ENCODE measurements around the gene SLC16A5.
A peak's percentile ranks its signal among the peaks of the same experiment; 100 is the strongest.
"Not testable (repeated sequence)": the region's sequence is repeated elsewhere in the genome, so short reads cannot be mapped to it uniquely, and the experiment has no call there.

The SLC16A5 gene

GRCh38 chr17:75124041-75124818 lies 36.5 kb downstream of the SLC16A5 start:
- peaks cover 23 to 51% of the 10 kb centered on the region in 2 donors for H3K4me1 ChIP-seq (ENCODE audit: control insufficient read depth in 2 of 2, insufficient read depth in 2 of 2, low read length in 2 of 2)
- no peaks in the 10 kb centered on the region for H3K9me3 ChIP-seq (ENCODE audit: control insufficient read depth in 2 of 2, low read length in 2 of 2)
- no peaks in the 10 kb centered on the region for H3K27me3 ChIP-seq (ENCODE audit: control insufficient read depth in 2 of 2, insufficient read depth in 2 of 2, low read length in 2 of 2)
- H3K9ac ChIP-seq (ENCODE audit: low read depth in 1 of 2, low read length in 2 of 2), result peak overlapping the region; percentile 54 to 71
- peak overlapping the region; percentile 94 for H3K27ac ChIP-seq (ENCODE audit: low read depth in 2 of 2, low read length in 2 of 2)
- peak overlapping the region in 1 of 2 donors; percentile 31 for H3K4me3 ChIP-seq (ENCODE audit: low read length in 2 of 2)
- H3K36me3 ChIP-seq (ENCODE audit: control insufficient read depth in 2 of 2, insufficient read depth in 2 of 2, low read length in 2 of 2), result peaks cover 9 to 12% of the 10 kb centered on the region in 2 donors

GRCh38 chr17:75124819-75125162 lies 37.0 kb downstream of the SLC16A5 start:
- peak overlapping the region; percentile 54 to 71 for H3K9ac ChIP-seq (ENCODE audit: low read depth in 1 of 2, low read length in 2 of 2)
- no peaks in the 10 kb centered on the region for H3K27me3 ChIP-seq (ENCODE audit: control insufficient read depth in 2 of 2, insufficient read depth in 2 of 2, low read length in 2 of 2)
- H3K4me3 ChIP-seq (ENCODE audit: low read length in 2 of 2), result peak overlapping the region; percentile 7 to 31
- peaks cover 15 to 17% of the 10 kb centered on the region in 2 donors for H3K36me3 ChIP-seq (ENCODE audit: control insufficient read depth in 2 of 2, insufficient read depth in 2 of 2, low read length in 2 of 2)
- H3K4me1 ChIP-seq (ENCODE audit: control insufficient read depth in 2 of 2, insufficient read depth in 2 of 2, low read length in 2 of 2), result peaks cover 24 to 55% of the 10 kb centered on the region in 2 donors
- H3K9me3 ChIP-seq (ENCODE audit: control insufficient read depth in 2 of 2, low read length in 2 of 2), result no peaks in the 10 kb centered on the region
- H3K27ac ChIP-seq (ENCODE audit: low read depth in 2 of 2, low read length in 2 of 2), result peak overlapping the region; percentile 94

DNA sequence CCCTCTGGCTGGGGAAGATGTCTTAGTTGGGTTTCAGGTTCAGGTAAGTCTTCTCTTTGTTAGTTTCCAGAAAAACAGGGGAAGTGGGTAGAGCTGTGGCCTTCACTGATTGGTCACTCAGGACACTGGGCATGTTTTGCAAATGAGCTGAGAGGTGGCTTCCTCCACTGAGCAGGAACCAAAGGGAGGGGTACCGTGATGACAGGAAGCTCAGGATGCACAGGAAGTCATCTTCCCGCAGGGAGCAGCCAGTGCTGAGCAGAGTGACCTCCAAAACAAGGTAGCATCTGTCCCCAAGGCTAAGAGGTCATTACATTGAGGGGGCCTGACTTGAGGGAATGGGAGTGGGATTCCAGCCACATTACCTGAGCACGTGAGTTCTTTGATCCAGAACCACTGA lies 38.2 kb downstream of the SLC16A5 start:
- H3K4me1 ChIP-seq (ENCODE audit: control insufficient read depth in 2 of 2, insufficient read depth in 2 of 2, low read length in 2 of 2), result peaks cover 29 to 55% of the 10 kb centered on the region in 2 donors
- H3K27me3 ChIP-seq (ENCODE audit: control insufficient read depth in 2 of 2, insufficient read depth in 2 of 2, low read length in 2 of 2), result no peaks in the 10 kb centered on the region
- peak overlapping the region; percentile 12 to 26 for H3K9ac ChIP-seq (ENCODE audit: low read depth in 1 of 2, low read length in 2 of 2)
- peak overlapping the region in 1 of 2 donors; percentile 94 for H3K27ac ChIP-seq (ENCODE audit: low read depth in 2 of 2, low read length in 2 of 2)
- H3K4me3 ChIP-seq (ENCODE audit: low read length in 2 of 2), result no peak overlapping the region
- no peaks in the 10 kb centered on the region for H3K9me3 ChIP-seq (ENCODE audit: control insufficient read depth in 2 of 2, low read length in 2 of 2)
- H3K36me3 ChIP-seq (ENCODE audit: control insufficient read depth in 2 of 2, insufficient read depth in 2 of 2, low read length in 2 of 2), result peaks cover 15 to 19% of the 10 kb centered on the region in 2 donors

GRCh38 chr17:75126954-75127353 lies 39.2 kb downstream of the SLC16A5 start:
- H3K4me3 ChIP-seq (ENCODE audit: low read length in 2 of 2), result no peak overlapping the region
- no peaks in the 10 kb centered on the region for H3K9me3 ChIP-seq (ENCODE audit: control insufficient read depth in 2 of 2, low read length in 2 of 2)
- peaks cover 14 to 19% of the 10 kb centered on the region in 2 donors for H3K36me3 ChIP-seq (ENCODE audit: control insufficient read depth in 2 of 2, insufficient read depth in 2 of 2, low read length in 2 of 2)
- peaks cover 32 to 53% of the 10 kb centered on the region in 2 donors for H3K4me1 ChIP-seq (ENCODE audit: control insufficient read depth in 2 of 2, insufficient read depth in 2 of 2, low read length in 2 of 2)
- H3K9ac ChIP-seq (ENCODE audit: low read depth in 1 of 2, low read length in 2 of 2), result no peak overlapping the region
- no peaks in the 10 kb centered on the region for H3K27me3 ChIP-seq (ENCODE audit: control insufficient read depth in 2 of 2, insufficient read depth in 2 of 2, low read length in 2 of 2)
- peak overlapping the region in 1 of 2 donors; percentile 74 for H3K27ac ChIP-seq (ENCODE audit: low read depth in 2 of 2, low read length in 2 of 2)

- H3K27me3 ChIP-seq (ENCODE audit: control insufficient read depth in 2 of 2, insufficient read depth in 2 of 2, low read length in 2 of 2); H3K4me3 ChIP-seq (ENCODE audit: low read length in 2 of 2); H3K9me3 ChIP-seq (ENCODE audit: control insufficient read depth in 2 of 2, low read length in 2 of 2): not testable (repeated sequence)
- Histone ChIP-seq H3K4me1 (ENCODE audit: control insufficient read depth in 2 of 2, insufficient read depth in 2 of 2, low read length in 2 of 2) (peaks cover 32 to 51% of the 10 kb centered on the region in 2 donors), H3K36me3 (ENCODE audit: control insufficient read depth in 2 of 2, insufficient read depth in 2 of 2, low read length in 2 of 2) (peaks cover 14 to 19% of the 10 kb centered on the region in 2 donors), H3K27ac (ENCODE audit: low read depth in 2 of 2, low read length in 2 of 2) (peak overlapping the region; percentile 71 to 74), H3K9ac (ENCODE audit: low read depth in 1 of 2, low read length in 2 of 2) (peak overlapping the region in 1 of 2 donors; percentile 47)
These were observed 40.2 kb downstream of the SLC16A5 start for GRCh38 chr17:75127936-75128335.

GRCh38 chr17:75128694-75129505 lies 41.1 kb downstream of the SLC16A5 start:
- H3K4me3 ChIP-seq (ENCODE audit: low read length in 2 of 2), result no peak overlapping the region
- H3K27me3 ChIP-seq (ENCODE audit: control insufficient read depth in 2 of 2, insufficient read depth in 2 of 2, low read length in 2 of 2), result no peaks in the 10 kb centered on the region
- peak overlapping the region in 1 of 2 donors; percentile 47 for H3K9ac ChIP-seq (ENCODE audit: low read depth in 1 of 2, low read length in 2 of 2)
- H3K27ac ChIP-seq (ENCODE audit: low read depth in 2 of 2, low read length in 2 of 2), result peak overlapping the region; percentile 56 to 70
- peaks cover 28 to 48% of the 10 kb centered on the region in 2 donors for H3K4me1 ChIP-seq (ENCODE audit: control insufficient read depth in 2 of 2, insufficient read depth in 2 of 2, low read length in 2 of 2)
- H3K36me3 ChIP-seq (ENCODE audit: control insufficient read depth in 2 of 2, insufficient read depth in 2 of 2, low read length in 2 of 2), result peaks cover 14 to 19% of the 10 kb centered on the region in 2 donors
- no peaks in the 10 kb centered on the region for H3K9me3 ChIP-seq (ENCODE audit: control insufficient read depth in 2 of 2, low read length in 2 of 2)

GRCh38 chr17:75129576-75129975 lies 41.8 kb downstream of the SLC16A5 start:
- Histone ChIP-seq H3K9me3 (ENCODE audit: control insufficient read depth in 2 of 2, low read length in 2 of 2) (no peaks in the 10 kb centered on the region), H3K36me3 (ENCODE audit: control insufficient read depth in 2 of 2, insufficient read depth in 2 of 2, low read length in 2 of 2) (peaks cover 14 to 19% of the 10 kb centered on the region in 2 donors), H3K9ac (ENCODE audit: low read depth in 1 of 2, low read length in 2 of 2) (no peak overlapping the region), H3K27ac (ENCODE audit: low read depth in 2 of 2, low read length in 2 of 2) (no peak overlapping the region), H3K4me1 (ENCODE audit: control insufficient read depth in 2 of 2, insufficient read depth in 2 of 2, low read length in 2 of 2) (peaks cover 24 to 44% of the 10 kb centered on the region in 2 donors), H3K27me3 (ENCODE audit: control insufficient read depth in 2 of 2, insufficient read depth in 2 of 2, low read length in 2 of 2) (no peaks in the 10 kb centered on the region), H3K4me3 (ENCODE audit: low read length in 2 of 2) (no peak overlapping the region)

GRCh38 chr17:75130059-75130631 lies 42.4 kb downstream of the SLC16A5 start:
- Histone ChIP-seq H3K9me3 (ENCODE audit: control insufficient read depth in 2 of 2, low read length in 2 of 2) (no peaks in the 10 kb centered on the region), H3K27me3 (ENCODE audit: control insufficient read depth in 2 of 2, insufficient read depth in 2 of 2, low read length in 2 of 2) (no peaks in the 10 kb centered on the region), H3K36me3 (ENCODE audit: control insufficient read depth in 2 of 2, insufficient read depth in 2 of 2, low read length in 2 of 2) (peaks cover 16 to 19% of the 10 kb centered on the region in 2 donors), H3K4me3 (ENCODE audit: low read length in 2 of 2) (peak overlapping the region; percentile 60 to 70), H3K4me1 (ENCODE audit: control insufficient read depth in 2 of 2, insufficient read depth in 2 of 2, low read length in 2 of 2) (peaks cover 18 to 38% of the 10 kb centered on the region in 2 donors), H3K27ac (ENCODE audit: low read depth in 2 of 2, low read length in 2 of 2) (peak overlapping the region; percentile 88 to 89), H3K9ac (ENCODE audit: low read depth in 1 of 2, low read length in 2 of 2) (peak overlapping the region; percentile 56 to 91)

DNA sequence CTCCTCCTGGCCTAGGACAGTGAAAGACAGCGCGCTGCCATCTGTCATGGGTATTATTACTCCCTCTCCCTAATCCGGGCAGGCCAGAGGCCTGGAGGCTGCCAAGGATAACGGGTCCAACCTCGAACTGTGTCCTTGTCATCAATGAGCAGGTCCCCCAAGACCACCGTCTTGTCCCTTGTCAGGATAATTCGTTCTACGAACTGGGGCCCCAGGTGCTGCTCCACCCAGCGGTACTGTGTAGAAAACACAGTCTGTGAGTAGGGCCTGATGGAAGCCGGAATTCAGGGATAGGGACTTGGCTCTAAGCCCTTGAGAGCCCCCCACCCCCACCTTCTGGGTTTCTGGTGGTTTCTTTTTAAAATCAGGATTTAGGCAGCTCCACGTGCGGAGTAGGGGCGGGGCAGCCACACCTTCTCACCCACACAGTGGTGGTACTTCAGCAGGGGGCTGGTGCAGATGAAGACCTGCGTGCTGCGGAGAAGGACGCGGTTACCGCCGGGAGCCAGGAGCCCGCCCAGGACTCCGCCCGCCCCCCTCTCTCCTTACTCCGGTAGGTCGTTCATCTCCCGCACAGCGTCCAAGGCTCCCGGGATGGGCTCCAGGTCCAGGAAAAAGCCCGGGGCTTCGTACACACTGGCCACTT lies 43.0 kb downstream of the SLC16A5 start:
- Histone ChIP-seq H3K9me3 (ENCODE audit: control insufficient read depth in 2 of 2, low read length in 2 of 2) (no peaks in the 10 kb centered on the region), H3K4me3 (ENCODE audit: low read length in 2 of 2) (peak overlapping the region; percentile 60 to 70), H3K27ac (ENCODE audit: low read depth in 2 of 2, low read length in 2 of 2) (peak overlapping the region; percentile 88 to 89), H3K36me3 (ENCODE audit: control insufficient read depth in 2 of 2, insufficient read depth in 2 of 2, low read length in 2 of 2) (peaks cover 18 to 21% of the 10 kb centered on the region in 2 donors), H3K9ac (ENCODE audit: low read depth in 1 of 2, low read length in 2 of 2) (peak overlapping the region; percentile 80 to 91), H3K27me3 (ENCODE audit: control insufficient read depth in 2 of 2, insufficient read depth in 2 of 2, low read length in 2 of 2) (no peaks in the 10 kb centered on the region), H3K4me1 (ENCODE audit: control insufficient read depth in 2 of 2, insufficient read depth in 2 of 2, low read length in 2 of 2) (peaks cover 16 to 34% of the 10 kb centered on the region in 2 donors)

All from mucosa of rectum (tissue), 2 donors.